GM21529 (cell line): Measurements from ENCODE around the gene EPHA8.

ENCODE experiments used
- ATAC-seq: cut with Tn5 transposase; IDR thresholded peaks from one replicate; pipeline ENCODE4 v1.9.1; 2021; ENCODE audit not compliant: unreplicated experiment

Gene EPHA8

DNA sequence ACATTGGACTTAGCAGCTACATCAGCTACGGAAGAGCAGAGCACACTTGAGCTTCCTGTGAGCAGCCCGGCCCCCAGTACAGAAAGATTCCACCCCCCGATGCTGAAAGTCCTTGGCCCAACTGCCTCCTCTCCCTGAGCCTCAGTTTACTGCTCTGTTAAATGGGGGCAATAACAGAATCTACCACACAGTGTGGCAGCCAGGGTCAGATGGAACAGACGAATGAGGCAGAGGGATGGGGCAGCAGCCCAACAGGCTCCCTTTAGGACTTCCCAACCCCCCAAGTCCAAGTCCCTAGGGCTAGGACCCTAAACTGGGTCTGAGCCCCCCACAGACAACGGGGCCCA is 50.3 kb downstream of the EPHA8 start:
- ATAC-seq: no peak

DNA sequence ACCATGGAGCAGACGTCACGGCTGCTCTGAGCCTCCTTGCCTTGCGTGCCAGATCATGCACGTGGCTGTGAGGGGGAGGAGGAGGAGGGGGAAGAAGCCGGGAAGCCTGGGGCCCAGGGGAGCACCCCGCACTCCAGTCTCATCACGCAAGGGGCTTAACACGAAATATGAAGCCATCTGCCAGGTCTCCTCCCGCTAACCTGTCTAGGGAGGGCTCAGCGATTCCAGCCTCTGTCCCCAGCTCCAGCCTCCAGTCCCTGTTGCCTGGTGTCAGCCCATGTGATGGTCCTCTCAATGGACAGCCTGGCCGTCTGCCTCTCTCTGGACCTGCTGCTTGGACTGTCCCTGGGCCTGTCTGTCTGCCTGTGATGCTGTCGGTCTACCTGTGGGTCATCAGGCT is 50.7 kb downstream of the EPHA8 start:
- ATAC-seq: no peak

- ATAC-seq: no peak
These were observed 52.6 kb downstream of the EPHA8 start for GRCh38 chr1:22615886-22616285.

GRCh38 chr1:22616571-22616970 is 53.3 kb downstream of the EPHA8 start:
- ATAC-seq: no peak

DNA sequence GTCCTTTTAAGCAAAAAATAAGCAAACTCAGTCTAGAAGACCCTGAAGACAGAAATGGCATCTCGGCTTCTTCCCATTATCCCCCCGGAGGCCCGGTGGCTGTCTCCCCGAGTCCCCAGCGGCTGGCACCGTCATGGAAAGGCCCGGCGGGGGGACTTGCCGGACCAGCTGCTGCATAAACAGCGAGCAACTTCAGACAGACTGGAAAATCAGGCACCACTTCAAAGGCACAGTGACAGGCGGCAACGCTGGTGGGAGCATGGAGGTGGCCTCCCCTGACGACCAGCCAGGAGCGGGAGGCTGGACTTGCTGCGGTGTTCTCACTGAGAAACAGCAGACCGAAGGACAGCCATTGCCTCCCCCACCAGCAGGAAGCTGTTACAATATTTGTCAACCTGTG is 54.8 kb downstream of the EPHA8 start:
- ATAC-seq: no peak

- no peak for ATAC-seq
These were observed 56.0 kb downstream of the EPHA8 start for GRCh38 chr1:22619252-22619651.

DNA sequence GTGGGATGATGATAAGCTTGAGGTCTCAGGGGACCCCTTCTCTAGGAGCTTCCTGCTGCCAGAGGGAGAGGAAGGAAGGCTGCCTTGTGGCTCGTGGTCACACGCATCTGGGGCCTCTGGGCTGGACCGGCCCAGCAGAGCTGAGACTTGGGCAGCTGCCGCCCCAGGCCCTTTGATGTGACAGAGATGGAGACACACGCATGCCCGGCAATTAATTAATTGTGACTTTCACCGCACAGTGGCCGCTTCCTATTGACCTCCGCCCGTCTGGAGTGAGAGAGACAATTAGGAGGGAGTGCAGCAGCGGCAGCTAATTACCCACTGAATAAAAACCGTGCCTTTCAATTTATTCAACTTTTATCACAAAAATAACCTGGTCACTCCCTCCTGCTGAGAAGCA is 56.5 kb downstream of the EPHA8 start:
- ATAC-seq: no peak

- ATAC-seq: no peak
These were observed 58.5 kb downstream of the EPHA8 start for GRCh38 chr1:22621761-22622160.

DNA sequence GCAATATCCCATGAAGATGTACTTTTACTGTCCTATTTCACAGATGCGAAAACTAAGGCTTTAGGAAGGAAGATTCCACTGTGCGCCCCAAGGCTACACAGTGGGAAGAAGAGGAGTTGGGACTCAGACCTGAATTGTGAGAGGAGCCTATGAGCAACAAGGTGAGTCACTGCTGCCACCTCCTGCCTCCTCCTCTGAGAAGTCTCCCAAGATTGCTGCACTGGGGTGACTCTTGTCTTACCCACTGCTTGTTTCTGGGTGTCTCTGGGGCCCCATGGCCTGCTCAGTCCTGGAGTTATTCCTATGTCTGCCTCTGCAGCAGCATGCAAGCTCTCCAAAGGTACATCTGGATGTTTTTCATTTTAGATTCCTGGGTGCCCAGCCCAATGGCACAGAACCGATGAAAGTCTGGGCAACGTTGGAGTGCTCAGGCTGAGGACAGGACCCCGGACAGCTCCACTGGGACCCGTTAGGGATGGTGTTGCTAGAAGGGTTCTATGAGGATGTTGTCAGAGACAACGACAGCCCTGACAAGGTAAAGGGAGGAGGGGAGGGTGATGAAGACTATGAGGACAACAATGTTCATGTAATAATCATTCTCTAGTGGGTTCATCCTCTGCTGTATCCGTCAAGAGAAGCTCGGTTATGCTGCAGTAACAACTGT is 62.1 kb downstream of the EPHA8 start:
- no peak for ATAC-seq

DNA sequence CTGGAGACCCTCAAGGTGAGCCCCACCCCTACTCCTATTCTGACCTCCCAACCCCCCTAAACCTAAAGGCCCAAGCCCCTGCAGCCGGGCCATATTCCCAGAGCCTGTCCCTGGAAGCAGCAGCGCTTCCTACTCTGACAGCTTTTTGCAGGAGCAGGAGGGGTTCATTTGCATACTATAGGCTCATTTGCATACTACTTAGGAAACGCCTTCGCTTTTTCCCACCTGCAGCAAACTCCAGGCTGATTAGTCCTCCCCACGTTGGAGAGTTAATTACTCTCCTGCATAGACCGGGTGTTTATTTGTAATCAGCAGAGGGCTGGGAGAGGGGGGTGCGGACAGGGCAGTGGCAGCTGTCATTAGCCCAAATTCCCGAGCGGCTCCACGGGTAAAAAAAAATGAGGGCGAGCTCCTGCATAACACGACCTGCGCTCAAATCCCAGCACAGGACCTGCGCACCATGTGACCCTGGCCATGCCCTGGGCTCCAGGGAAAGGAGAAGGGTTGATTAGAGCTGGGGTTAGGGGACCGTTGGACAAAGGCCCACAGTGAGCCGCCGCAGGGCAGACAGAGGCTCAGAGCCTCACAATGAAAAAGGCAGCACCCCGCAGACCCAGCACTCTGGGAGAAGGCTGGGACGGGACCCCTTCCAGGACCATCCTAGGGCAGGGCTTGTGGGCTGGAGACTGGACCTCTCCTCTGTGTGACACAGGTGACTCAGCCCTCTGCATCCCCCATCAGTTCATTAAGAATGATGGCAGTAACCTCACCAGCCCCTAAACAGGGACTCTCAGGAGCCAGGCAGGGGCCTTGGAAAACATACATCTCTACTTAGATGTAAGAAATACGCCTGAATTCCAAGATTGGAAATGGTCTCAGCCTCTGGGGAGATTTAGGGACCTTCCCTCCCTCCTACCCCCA is 63.2 kb downstream of the EPHA8 start:
- no peak for ATAC-seq

DNA sequence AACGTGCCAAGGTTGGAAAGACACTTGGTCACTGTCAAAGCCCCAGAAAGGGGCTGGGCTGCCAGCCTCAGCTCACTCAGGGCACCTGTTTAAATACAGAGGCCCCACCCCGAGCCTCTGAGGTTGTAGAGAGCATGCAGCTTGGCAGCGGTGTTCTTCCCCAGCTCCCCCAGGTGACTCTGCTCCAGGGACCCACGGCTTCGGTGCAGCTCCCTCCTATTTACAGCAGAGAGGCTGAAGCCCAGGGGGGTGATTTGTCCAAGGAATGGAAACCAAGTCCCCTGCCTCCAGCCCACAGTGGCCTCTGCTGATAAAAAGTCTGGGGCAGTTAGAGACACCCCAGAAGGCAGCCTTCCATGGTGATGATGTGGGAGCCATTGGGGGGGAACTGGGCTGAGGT is 64.0 kb downstream of the EPHA8 start:
- no peak for ATAC-seq

- no peak for ATAC-seq
These were observed 65.6 kb downstream of the EPHA8 start for GRCh38 chr1:22628698-22629444.

GRCh38 chr1:22629886-22630285 is 66.6 kb downstream of the EPHA8 start:
- ATAC-seq: no peak

DNA sequence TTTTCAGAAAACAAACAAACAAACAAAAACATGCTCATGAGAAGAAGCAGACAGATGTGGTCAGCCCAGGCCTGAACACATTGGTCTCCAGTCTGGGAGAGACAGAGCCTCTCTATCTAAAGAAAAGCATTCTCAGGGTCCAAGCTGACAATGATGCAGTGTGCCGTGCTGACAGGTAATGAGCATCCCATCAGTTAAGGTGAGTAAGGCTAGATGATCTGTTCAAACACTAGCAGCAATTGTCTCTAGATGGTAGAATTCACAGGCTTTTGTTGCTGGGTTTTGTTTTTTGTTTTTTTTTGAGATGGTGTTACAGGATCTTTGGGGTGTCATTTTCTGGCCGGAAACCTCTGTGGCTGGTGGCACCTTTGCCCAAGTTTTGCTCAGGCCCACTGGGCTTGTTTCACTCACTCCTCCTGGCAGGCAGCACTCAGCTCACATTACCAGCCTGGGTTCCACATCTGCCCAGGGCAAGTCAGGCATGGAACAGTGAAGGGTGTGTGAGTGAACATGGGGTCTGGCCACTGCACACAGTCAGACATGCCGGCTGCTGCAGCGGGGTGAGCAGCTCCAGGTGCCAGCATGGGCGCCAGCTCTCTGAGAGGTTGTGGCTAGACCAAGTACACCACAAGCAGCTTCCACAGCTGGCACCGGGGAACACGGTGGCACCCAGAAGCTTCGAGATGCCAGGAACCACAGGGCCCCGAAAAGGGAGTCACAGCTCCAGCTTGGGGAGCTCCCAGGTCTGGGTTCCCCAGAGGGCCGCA is 70.6 kb downstream of the EPHA8 start:
- ATAC-seq: no peak

DNA sequence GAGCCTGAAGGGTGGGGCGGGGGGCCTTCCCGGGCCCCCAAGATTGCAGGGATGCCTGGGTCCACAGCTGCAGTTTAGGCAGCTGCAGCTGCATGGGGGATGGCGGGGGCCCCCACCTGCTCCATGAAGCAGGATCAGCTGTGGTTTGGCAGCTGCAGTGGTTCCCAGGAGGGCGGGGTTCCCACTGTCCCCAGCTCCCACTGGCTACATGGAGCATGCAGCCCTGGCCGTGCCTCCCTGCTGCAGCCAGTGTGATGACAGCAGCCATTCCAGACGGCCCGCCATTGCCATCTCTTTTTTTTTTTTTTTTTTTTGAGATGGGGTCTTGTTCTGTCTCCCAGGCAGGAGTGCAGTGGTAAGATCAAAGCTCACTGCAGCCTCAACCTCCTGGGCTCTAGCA is 72.1 kb downstream of the EPHA8 start:
- ATAC-seq: no peak

DNA sequence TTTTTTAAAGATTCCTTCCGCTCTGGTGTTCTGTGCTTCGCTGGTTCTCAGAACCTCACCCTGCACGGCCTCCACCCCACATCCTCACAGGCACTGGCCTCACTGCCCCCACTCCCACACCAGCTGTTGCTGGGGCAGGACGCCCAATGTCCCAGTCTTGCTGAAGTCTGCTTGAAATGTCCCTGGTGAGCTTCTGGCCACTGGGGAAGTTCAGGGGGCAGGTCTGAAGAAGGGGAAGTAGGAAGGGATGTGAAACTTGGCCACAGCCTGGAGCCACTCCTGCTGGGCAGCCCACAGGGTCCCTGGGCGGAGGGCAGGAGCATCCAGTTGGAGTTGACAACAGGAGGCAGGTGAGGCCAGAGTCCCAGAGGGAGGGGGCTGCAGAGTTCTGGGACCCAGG is 73.1 kb downstream of the EPHA8 start, which contains the start of gene C1QA:
Gene C1QA, plus strand, starts transcription at position 276 of the 400 bp plus-strand sequence. CDS start 989 bp downstream, outside the sequence.
- no peak for ATAC-seq

GRCh38 chr1:22636927-22637326 is 73.6 kb downstream of the EPHA8 start:
- no peak for ATAC-seq

DNA sequence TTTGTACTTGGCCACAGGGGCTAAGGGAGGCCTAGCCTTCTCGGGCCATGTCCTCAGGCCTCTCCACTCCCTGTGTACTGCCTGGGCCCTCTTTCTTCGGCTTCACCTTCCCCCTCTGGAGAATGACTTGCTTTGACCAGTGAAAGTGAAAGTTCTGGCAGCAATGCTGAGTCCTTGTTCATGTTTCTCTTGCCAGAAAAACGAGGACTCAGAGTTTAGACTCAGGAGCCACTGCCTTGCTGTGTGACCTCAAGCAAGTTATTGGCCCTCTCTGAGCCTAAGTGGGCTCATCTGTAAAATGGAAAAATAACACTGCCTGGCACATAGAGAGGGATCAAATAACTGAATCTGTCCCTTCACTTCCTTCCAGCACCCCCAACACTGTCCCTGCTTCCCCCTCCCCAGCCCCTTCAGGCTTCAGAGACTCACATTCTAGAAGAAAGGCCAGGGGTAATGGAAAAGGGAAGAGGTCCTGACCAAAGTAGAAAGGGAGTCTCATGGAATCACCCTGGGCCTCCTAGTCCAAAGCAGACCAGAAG is 74.7 kb downstream of the EPHA8 start:
- no peak for ATAC-seq

DNA sequence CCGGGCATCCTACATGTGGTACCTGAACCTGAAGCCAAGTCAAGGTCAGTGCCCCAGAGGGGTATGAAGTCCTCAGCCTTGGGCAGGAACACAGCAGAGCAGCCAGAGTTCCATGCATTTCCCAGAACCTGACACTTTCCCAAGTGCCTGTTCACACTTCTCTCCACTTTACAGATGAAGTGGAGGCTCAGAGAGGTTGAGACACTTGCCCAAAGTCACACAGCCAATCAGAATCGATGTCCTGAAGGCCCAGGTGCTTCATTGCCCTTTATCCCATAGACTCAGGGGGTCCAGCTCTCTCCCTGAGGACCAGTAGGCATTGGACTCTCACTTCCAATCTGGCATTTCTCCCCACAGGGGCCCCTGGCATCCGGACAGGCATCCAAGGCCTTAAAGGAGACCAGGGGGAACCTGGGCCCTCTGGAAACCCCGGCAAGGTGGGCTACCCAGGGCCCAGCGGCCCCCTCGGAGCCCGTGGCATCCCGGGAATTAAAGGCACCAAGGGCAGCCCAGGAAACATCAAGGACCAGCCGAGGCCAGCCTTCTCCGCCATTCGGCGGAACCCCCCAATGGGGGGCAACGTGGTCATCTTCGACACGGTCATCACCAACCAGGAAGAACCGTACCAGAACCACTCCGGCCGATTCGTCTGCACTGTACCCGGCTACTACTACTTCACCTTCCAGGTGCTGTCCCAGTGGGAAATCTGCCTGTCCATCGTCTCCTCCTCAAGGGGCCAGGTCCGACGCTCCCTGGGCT is 75.4 kb downstream of the EPHA8 start:
- no peak for ATAC-seq

DNA sequence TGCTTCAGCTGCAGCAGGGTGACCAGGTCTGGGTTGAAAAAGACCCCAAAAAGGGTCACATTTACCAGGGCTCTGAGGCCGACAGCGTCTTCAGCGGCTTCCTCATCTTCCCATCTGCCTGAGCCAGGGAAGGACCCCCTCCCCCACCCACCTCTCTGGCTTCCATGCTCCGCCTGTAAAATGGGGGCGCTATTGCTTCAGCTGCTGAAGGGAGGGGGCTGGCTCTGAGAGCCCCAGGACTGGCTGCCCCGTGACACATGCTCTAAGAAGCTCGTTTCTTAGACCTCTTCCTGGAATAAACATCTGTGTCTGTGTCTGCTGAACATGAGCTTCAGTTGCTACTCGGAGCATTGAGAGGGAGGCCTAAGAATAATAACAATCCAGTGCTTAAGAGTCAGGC is 76.0 kb downstream of the EPHA8 start:
- no peak for ATAC-seq
